ENCODE data around the gene SUN1.

DNA sequence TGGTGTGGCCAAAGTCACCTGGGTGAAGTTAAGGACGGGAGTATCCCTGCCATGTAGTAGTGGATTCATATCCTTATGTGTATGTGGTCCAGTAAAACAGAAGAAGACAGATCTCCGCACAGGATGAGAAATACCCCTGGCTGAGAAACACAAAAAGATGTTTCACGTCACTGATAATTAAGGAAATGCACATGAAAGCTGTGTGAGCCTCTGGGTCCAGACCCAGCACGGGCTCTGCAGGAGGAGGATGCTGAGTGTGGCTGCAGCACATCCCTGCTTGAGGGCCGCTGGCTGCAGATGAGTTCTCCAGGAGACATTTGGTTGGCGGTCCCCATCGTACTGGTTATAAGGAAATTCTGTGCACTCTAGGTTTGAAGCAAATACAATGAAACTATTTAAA, 8.2 kb upstream of the SUN1 start:
- TF ChIP-seq, protein P1, sequence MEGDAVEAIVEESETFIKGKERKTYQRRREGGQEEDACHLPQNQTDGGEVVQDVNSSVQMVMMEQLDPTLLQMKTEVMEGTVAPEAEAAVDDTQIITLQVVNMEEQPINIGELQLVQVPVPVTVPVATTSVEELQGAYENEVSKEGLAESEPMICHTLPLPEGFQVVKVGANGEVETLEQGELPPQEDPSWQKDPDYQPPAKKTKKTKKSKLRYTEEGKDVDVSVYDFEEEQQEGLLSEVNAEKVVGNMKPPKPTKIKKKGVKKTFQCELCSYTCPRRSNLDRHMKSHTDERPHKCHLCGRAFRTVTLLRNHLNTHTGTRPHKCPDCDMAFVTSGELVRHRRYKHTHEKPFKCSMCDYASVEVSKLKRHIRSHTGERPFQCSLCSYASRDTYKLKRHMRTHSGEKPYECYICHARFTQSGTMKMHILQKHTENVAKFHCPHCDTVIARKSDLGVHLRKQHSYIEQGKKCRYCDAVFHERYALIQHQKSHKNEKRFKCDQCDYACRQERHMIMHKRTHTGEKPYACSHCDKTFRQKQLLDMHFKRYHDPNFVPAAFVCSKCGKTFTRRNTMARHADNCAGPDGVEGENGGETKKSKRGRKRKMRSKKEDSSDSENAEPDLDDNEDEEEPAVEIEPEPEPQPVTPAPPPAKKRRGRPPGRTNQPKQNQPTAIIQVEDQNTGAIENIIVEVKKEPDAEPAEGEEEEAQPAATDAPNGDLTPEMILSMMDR (IDR thresholded peaks at IDR 0.05): no peak
- no peak for TF ChIP-seq POLR2A (IDR thresholded peaks at IDR 0.05)

Measured in suprapubic skin (tissue), 3 donors.